GM12878 (cell line): ENCODE measurements around the gene UEVLD. TPM values are rescaled to one million over a fixed set of nuclear protein-coding genes. Genes with fewer than 3 reads are reported as not detected.

Experiments used
- BACH1 ChIP-seq: fragments of 450-650 bp; IDR thresholded peaks from 2 replicates; pipeline ENCODE4 v1.6.1; 2017; ENCODE audit warnings: mild to moderate bottlenecking, borderline replicate concordance
- BCLAF1 ChIP-seq: fragments of 450-650 bp; IDR thresholded peaks from 2 replicates; pipeline ENCODE4 v1.6.1; 2017; ENCODE audit warnings: antibody characterized with exemption, mild to moderate bottlenecking, moderate library complexity
- BMI1 ChIP-seq: fragments of 450-650 bp; IDR thresholded peaks from 2 replicates; pipeline ENCODE4 v1.6.1; 2016; ENCODE audit warnings: mild to moderate bottlenecking, moderate library complexity, borderline replicate concordance
- DPF2 ChIP-seq: fragments of 450-650 bp; IDR thresholded peaks from 2 replicates; pipeline ENCODE4 v1.6.1; 2017; ENCODE audit warnings: mild to moderate bottlenecking
- EED ChIP-seq: sonication (generic); IDR thresholded peaks from 2 replicates; pipeline ENCODE4 v1.6.1; 2016; ENCODE audit warnings: antibody characterized with exemption, low read depth
- EZH2 ChIP-seq: IDR thresholded peaks from 2 replicates; pipeline ENCODE4 v1.6.1; 2012; ENCODE audit warnings: low read depth, mild to moderate bottlenecking, control low read depth, inconsistent platforms, low read length, borderline replicate concordance; ENCODE audit not compliant: control insufficient read depth
- HCFC1 ChIP-seq: fragments of 150-350 bp; IDR thresholded peaks from 2 replicates; pipeline ENCODE4 v1.6.1; 2014; ENCODE audit warnings: low read length
- HDAC2 ChIP-seq: fragments of 200-600 bp; sonication (generic); IDR thresholded peaks from 2 replicates; pipeline ENCODE4 v1.6.1; 2017
- JUNB ChIP-seq: IDR thresholded peaks from 2 replicates; pipeline ENCODE4 v1.6.1; 2016; ENCODE audit warnings: antibody characterized with exemption, mild to moderate bottlenecking
- KAT2A ChIP-seq: conservative IDR thresholded peaks from 2 replicates; pipeline ENCODE4 v1.6.1; 2011; ENCODE audit warnings: low read depth, low read length; ENCODE audit not compliant: control insufficient read depth
- MEF2A ChIP-seq: IDR thresholded peaks from 2 replicates; pipeline ENCODE4 v1.6.1; 2011; ENCODE audit warnings: low read depth, mild to moderate bottlenecking, low read length, moderate library complexity; ENCODE audit not compliant: insufficient read depth
- MYB ChIP-seq: fragments of 150-350 bp; IDR thresholded peaks from 2 replicates; pipeline ENCODE4 v1.6.1; 2014; ENCODE audit warnings: mild to moderate bottlenecking, low read depth, low read length, borderline replicate concordance
- RAD51 ChIP-seq: fragments of 450-650 bp; IDR thresholded peaks from 2 replicates; pipeline ENCODE4 v1.6.1; 2016; ENCODE audit warnings: moderate library complexity, mild to moderate bottlenecking, inconsistent platforms
- RB1 ChIP-seq: fragments of 450-650 bp; formaldehyde crosslinking; IDR thresholded peaks from 2 replicates; pipeline ENCODE4 v1.6.1; 2017; ENCODE audit warnings: mild to moderate bottlenecking, borderline replicate concordance
- SREBF2 ChIP-seq: IDR thresholded peaks from 2 replicates; pipeline ENCODE4 v1.6.1; 2012; ENCODE audit warnings: mild to moderate bottlenecking, low read length
- SRF ChIP-seq, 2 experiments: IDR thresholded peaks; 2 replicates each; pipeline ENCODE4 v1.6.1; 2011; ENCODE audit warnings: low read depth in 2 of 2, low read length in 2 of 2, mild to moderate bottlenecking in 1 of 2, moderate library complexity in 1 of 2
- USF1 ChIP-seq: IDR thresholded peaks from 2 replicates; pipeline ENCODE4 v1.6.1; 2011; ENCODE audit warnings: borderline replicate concordance, low read depth, mild to moderate bottlenecking, moderate library complexity, mixed read lengths, low read length; ENCODE audit not compliant: insufficient read depth; ENCODE audit errors: extremely low read length
- ZNF207 ChIP-seq: fragments of 450-650 bp; IDR thresholded peaks from 2 replicates; pipeline ENCODE4 v1.6.1; 2014; ENCODE audit warnings: antibody characterized with exemption, mild to moderate bottlenecking, borderline replicate concordance
- polyA plus RNA-seq, 11 experiments: library from polyadenylated mRNA; depleted of rRNA in 4 of 11; unstranded in 6 of 11; stranded (reverse) in 5 of 11; fragments of >200 nt; fragmentation: Nextera tagmentation in 4 of 11; fragmentation: Illumina TruSeq in 1 of 11; extraction: Ambion mirVana in 4 of 11; extraction: Trizol in 1 of 11; gene quantifications; 1 replicate in 1 of 11; 2 replicates in 10 of 11; pipeline versions ENCODE4 v1.2.1 to v1.2.3, GENCODE V29; 2011 to 2016; ENCODE audit warnings: inconsistent platforms in 2 of 11, missing spikeins in 2 of 11, low read depth in 1 of 11
- total RNA-seq, 4 experiments: library from RNA; depleted of rRNA in 3 of 4; stranded (reverse); fragments of >200 nt in 3 of 4; fragmentation: Illumina TruSeq in 1 of 4; extraction: Trizol in 1 of 4; gene quantifications; 2 replicates each; pipeline versions ENCODE4 v1.2.1 to v1.2.3, GENCODE V29; 2013 to 2021
- TF ChIP-seq, protein P1 (sequence below), 3 experiments: IDR thresholded peaks in 2 of 3; conservative IDR thresholded peaks in 1 of 3; 2 replicates each; pipeline ENCODE4 v1.5.1; 2011; ENCODE audit warnings: low read depth in 3 of 3, low read length in 3 of 3, mild to moderate bottlenecking in 3 of 3, control low read depth in 2 of 3, moderate library complexity in 2 of 3, inconsistent platforms in 1 of 3, mixed read lengths in 1 of 3; ENCODE audit not compliant: control insufficient read depth in 2 of 3, insufficient read depth in 1 of 3; ENCODE audit errors: extremely low read depth in 1 of 3
- TF ChIP-seq, protein P2 (sequence below): fragments of 150-350 bp; IDR thresholded peaks from 2 replicates; pipeline ENCODE4 v1.6.1; 2016; ENCODE audit warnings: low read depth, low read length

The UEVLD gene
- total and polyA plus RNA-seq, 10 of the 15 experiments (the other 5 are each of a cell fraction or from before 2014, with no cell fraction given), result 6.5 to 16.3 (median 13.4) TPM

DNA sequence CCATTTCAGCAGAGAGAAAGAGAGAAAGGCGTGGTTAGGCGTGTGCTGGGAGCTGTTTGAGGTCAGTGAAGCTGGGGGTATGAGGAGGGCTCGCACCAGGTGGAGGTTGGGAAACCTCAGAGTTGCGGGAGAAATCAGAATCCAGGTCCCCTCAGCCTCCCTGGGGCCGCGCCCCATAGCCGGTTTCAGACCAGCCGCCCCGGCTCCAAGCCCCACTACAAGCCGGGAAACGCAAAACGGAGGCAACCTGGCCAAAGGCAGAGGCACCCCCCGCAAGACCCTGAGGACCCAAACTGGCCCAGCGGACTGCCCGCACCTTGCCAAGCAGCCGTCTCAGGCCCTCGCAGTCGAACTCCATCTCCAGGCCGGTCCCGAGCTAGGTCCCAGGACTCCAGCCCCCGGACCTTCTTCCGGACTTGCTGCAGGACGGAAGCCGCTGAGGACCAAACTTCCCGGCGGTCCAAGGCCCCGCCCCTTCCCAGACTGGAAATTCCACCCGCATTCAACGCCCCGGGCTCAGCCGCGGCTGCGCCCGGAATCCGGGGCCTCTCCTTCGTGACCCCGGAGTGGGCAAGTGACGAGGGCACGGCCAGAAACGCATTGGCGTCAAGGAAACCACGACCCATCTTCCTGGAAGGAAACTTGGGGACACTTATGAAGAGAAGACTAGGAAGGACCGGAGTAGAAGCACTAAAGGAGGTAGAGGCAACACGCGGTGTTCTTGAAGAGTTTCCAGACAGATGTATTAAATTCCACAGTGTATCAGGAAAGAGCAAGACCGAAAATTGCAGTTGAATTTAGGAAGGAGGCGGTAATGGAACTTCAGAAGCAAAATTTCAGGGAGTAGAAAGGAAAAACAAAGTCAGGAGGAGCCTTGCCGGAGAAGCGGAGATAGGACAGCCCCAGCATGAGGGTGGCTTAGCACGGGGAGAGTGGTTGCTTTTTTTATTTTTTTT, at the start of gene UEVLD (continued):
- TF ChIP-seq, protein P1, sequence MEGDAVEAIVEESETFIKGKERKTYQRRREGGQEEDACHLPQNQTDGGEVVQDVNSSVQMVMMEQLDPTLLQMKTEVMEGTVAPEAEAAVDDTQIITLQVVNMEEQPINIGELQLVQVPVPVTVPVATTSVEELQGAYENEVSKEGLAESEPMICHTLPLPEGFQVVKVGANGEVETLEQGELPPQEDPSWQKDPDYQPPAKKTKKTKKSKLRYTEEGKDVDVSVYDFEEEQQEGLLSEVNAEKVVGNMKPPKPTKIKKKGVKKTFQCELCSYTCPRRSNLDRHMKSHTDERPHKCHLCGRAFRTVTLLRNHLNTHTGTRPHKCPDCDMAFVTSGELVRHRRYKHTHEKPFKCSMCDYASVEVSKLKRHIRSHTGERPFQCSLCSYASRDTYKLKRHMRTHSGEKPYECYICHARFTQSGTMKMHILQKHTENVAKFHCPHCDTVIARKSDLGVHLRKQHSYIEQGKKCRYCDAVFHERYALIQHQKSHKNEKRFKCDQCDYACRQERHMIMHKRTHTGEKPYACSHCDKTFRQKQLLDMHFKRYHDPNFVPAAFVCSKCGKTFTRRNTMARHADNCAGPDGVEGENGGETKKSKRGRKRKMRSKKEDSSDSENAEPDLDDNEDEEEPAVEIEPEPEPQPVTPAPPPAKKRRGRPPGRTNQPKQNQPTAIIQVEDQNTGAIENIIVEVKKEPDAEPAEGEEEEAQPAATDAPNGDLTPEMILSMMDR (IDR thresholded peaks at IDR 0.05 in 2 of 3, conservative IDR thresholded peaks at IDR 0.05 in 1 of 3; ENCODE audit: control insufficient read depth in 2 of 3, extremely low read depth in 1 of 3, insufficient read depth in 1 of 3, low read depth in 3 of 3, low read length in 3 of 3), result no peak
- no peak for TF ChIP-seq USF1
- TF ChIP-seq DPF2, result 0 out of 2 replicates have a peak, but pooled peaks have one; percentile 43
- TF ChIP-seq MEF2A, result no peak
- TF ChIP-seq BCLAF1, result no peak
- no peak for TF ChIP-seq RAD51
- TF ChIP-seq SREBF2, result no peak
- TF ChIP-seq SRF (IDR thresholded peaks at IDR 0.05; ENCODE audit: low read depth in 2 of 2, low read length in 2 of 2), result no peak
- no peak for TF ChIP-seq HDAC2
- no peak for TF ChIP-seq KAT2A
- TF ChIP-seq MYB, result no peak
- peak; percentile 77 for TF ChIP-seq EED
- no peak for TF ChIP-seq JUNB
- TF ChIP-seq ZNF207, result no peak
- no peak for TF ChIP-seq BMI1
- peak; percentile 40; the same call in 1 of the 2 replicates for TF ChIP-seq BACH1
- no peak for TF ChIP-seq HCFC1
- TF ChIP-seq, protein P2, sequence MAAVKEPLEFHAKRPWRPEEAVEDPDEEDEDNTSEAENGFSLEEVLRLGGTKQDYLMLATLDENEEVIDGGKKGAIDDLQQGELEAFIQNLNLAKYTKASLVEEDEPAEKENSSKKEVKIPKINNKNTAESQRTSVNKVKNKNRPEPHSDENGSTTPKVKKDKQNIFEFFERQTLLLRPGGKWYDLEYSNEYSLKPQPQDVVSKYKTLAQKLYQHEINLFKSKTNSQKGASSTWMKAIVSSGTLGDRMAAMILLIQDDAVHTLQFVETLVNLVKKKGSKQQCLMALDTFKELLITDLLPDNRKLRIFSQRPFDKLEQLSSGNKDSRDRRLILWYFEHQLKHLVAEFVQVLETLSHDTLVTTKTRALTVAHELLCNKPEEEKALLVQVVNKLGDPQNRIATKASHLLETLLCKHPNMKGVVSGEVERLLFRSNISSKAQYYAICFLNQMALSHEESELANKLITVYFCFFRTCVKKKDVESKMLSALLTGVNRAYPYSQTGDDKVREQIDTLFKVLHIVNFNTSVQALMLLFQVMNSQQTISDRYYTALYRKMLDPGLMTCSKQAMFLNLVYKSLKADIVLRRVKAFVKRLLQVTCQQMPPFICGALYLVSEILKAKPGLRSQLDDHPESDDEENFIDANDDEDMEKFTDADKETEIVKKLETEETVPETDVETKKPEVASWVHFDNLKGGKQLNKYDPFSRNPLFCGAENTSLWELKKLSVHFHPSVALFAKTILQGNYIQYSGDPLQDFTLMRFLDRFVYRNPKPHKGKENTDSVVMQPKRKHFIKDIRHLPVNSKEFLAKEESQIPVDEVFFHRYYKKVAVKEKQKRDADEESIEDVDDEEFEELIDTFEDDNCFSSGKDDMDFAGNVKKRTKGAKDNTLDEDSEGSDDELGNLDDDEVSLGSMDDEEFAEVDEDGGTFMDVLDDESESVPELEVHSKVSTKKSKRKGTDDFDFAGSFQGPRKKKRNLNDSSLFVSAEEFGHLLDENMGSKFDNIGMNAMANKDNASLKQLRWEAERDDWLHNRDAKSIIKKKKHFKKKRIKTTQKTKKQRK, result no peak
- TF ChIP-seq EZH2, result no peak
- TF ChIP-seq RB1, result peak; percentile 39; the same call in 1 of the 2 replicates
